HG02623 (cell line): ENCODE measurements around the gene EGLN1.
"Not testable (repeated sequence)": the region's sequence is repeated elsewhere in the genome, so short reads cannot be mapped to it uniquely, and the experiment has no call there.

Experiments used
- ATAC-seq: cut with Tn5 transposase; IDR thresholded peaks from one replicate; pipeline ENCODE4 v1.9.1; 2021; ENCODE audit warnings: moderate library complexity; ENCODE audit not compliant: unreplicated experiment

Gene EGLN1

GRCh38 chr1:231364192-231364591, 57.9 kb downstream of the EGLN1 start:
- ATAC-seq, result no peak

DNA sequence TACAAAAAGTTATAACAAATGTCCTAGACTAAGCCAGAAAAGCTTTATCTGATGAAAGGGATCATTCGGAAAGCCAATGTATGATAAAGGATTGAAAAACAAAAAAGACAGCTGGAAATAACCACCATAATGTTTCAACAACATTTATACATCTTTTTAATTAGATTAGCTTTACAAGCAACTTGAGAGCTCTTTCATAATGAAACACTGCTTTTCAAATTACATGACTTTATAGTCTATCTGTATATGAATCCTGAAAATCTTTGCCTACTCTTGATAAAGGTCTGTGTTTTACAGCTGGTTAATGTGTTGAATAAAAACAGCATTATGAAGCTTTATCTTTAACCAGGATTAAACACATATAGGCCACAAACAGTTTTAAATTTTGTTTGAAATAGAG, 58.5 kb downstream of the EGLN1 start:
- no peak for ATAC-seq

DNA sequence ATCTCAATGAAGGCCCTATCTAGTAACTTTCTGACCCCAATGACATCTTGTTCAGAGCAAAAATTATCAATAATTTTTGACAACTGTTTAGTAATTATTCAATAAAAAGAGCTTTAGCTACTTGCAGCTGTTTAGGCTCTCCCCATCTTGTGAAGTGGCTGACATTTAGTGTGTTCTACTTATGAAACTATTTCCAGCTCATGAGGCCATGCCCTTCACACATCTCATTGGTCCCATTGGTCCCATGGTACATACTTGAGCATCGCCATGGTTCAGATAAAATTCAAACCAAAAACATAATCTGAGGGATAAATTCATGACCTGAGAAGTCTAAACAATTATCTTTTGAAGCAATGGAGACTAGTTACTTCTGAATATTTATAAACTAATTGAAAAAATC, 59.8 kb downstream of the EGLN1 start:
- ATAC-seq, result no peak

DNA sequence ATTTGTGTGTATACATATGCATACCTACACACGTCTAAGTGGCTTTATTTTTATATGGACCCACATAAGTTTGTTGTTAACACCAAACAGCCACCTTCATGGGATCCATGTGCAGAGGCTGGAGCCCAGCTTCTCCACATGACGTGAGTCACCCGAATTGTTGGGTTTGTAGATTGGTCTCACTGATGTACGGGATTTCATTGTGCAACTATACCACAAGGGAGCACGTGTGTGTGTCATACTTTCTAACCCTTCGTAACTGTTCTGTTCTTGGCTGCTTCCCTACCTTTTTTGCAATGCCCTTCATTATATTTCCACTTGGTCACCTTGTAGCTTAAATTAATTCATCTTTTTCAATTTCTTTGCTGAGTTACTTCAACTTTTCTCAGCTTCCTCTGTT, 63.0 kb downstream of the EGLN1 start:
- ATAC-seq, result no peak

DNA sequence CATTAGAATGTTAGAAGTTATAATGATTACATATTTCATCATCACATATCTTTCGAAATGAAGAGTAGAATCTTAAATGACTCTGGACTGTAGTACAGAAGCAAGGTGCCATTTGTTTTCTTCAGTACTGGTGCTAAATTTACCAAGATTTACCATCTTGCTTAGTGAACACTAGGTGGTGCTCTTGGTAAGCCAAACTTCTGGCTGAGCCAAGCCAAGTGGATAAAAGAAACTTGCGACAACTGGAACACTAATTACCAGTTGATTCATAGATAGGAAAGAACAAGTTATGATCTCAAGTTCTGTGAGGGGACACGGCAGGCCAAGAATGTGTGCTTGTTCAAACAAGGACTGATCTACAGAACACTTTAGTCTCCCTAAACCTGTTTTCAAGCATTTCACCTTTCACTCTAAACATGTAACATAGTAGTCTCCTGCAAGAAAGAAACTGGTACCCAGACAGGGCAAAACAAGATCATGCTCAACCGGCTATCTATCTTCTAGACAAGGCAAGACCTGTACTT, 64.2 kb downstream of the EGLN1 start:
- peak; percentile 61 for ATAC-seq

DNA sequence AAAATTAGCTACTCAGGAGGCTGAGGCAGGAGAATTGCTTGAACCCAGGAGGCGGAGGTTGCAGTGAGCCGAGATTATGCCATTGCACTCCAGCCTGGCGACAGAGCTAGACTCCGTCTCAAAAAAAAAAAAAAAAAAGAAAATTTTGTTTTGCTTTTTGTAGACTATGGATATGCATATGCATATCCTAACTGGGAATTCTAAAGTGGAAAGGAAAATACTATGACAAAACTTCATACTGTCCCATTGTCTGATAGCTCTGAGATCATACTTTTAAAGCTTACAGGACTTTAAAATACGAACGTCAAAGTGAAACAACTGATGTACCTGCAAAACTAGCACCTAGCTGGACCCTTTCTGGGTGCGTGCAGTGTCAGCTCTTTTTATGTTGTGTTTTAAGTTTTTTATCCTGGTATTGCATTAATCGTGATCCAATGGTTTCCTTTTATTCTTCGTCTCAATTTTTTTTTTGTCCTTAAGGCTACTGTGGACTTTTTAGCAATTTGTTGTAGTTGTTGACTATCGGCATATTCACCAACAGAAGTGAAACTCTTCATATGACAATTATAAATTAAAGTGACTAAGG, 64.8 kb downstream of the EGLN1 start:
- ATAC-seq, result no peak

GRCh38 chr1:231355171-231355570, 66.9 kb downstream of the EGLN1 start:
- no peak for ATAC-seq

GRCh38 chr1:231354330-231355020, 67.6 kb downstream of the EGLN1 start:
- no peak for ATAC-seq

GRCh38 chr1:231353086-231353485, 69.0 kb downstream of the EGLN1 start:
- no peak for ATAC-seq

DNA sequence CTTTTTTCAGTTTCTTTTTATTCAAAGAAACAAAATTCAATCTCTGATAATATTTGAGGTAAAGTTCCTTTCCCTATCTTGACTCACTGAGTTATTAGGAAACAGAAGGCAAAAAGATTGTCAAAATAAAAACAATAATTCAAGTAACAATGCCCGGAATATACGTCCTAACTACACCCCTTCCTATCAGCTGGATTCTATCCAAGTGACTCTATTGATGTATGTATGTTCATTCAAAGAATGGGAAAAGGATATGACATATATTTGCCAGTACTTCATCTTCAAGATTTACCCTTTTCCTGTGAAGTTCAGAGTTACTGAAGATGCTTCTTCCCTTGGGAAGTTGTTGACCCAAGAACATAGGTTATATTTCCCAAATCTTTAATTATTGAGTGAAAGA, 70.3 kb downstream of the EGLN1 start:
- ATAC-seq, result no peak

DNA sequence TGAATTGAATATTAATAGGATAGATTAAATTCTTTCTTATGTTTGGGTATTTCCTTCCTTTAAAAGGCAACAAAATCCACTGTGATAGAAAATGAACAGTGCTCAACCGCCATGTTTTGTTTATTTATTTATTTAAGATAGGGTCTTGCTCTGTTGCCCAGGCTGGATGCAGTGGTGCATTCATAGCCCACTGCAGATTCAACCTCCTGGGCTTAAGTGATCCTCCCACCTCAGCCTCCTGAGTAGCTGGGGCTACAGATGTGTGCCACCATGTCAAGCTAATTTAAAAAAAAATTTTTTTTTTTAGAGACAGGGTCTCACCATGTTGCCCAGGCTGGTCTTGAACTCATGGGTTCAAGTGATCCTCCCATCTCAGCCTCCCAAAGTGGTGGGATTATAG, 73.2 kb downstream of the EGLN1 start:
- ATAC-seq, result not testable (repeated sequence)

GRCh38 chr1:231348442-231348841, 73.6 kb downstream of the EGLN1 start:
- no peak for ATAC-seq

GRCh38 chr1:231347961-231348360, 74.1 kb downstream of the EGLN1 start:
- no peak for ATAC-seq

GRCh38 chr1:231340328-231341013, 81.6 kb downstream of the EGLN1 start:
- ATAC-seq, result no peak

- ATAC-seq, result peak; percentile 5
Observed at GRCh38 chr1:231338270-231339128, 83.6 kb downstream of the EGLN1 start, which contains the start of gene SPRTN. Gene SPRTN (plus strand): TSS chr1:231338293. CDS start chr1:231338384, 91 bp downstream.

DNA sequence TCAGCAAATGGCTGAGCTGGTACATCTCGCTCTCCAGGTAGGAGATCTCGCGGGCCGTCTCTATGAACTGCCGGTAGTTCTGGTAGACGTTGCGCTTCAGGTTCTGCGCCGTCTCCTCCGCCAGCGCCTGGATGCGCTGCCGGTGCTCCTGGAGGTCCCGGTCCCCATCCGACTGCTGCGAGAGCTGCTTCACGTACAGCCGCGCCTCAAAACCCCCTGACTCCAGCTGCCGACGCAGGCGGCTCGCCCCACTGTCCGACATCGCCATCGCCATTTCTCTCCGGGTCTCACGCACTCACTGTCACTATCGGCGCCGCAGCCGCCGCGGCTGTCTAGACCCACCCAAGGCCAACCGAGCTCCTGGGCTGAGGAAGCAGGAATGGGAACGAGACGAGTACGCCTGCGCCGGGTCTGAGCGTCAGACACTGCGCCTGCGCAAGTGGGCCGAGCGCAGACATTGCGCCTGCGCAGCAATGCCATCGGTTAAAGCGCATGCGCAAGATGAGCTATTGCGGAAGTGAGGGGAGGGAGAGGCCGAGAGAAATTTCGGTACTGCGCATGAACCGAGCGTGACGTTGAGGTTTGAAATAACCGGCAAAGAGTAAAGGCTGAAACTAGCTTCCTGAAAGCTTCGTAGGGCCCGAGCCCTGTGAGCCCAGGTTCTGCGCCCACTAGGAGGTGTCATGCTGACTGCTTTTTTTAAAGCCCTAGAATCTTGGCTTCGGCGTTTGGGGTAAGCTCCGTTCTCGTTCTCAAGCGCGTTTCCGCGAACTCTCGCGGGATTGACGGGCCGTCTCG, 84.4 kb downstream of the EGLN1 start, which contains the start of gene EXOC8:
Gene EXOC8, minus strand, starts transcription at position 381 of the 798 bp plus-strand sequence. Its CDS starts 107 bp downstream, at position 274.
- peak; percentile 67 for ATAC-seq

GRCh38 chr1:231337043-231337471, 85.0 kb downstream of the EGLN1 start:
- ATAC-seq, result no peak

GRCh38 chr1:231335663-231336602, 86.2 kb downstream of the EGLN1 start:
- no peak for ATAC-seq

DNA sequence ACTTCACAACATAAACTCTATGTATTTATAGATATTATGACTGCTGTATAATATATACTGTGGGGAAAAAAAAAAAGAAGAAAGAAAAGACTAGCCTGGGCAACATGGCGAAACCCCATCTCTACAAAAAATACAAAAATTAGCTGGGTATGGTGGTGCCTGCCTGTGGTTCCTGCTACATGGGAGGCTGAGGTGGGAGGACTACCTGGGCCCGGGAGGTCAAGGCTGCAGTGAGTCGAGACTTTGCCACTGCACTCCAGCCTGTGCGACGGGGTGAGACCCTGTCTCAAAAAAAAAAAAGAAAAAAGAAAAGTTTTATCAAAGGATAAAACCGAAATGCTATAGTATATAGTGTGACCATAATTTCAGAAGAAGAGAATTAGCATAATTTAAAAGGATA, 87.1 kb downstream of the EGLN1 start:
- no peak for ATAC-seq
